Right lung (tissue), 5 donors: ENCODE measurements around the gene TTC23L. TPM values are rescaled to one million over a fixed set of nuclear protein-coding genes. Genes with fewer than 3 reads are reported as not detected.
"Not testable (repeated sequence)": the region's sequence is repeated elsewhere in the genome, so short reads cannot be mapped to it uniquely, and the experiment has no call there.

ENCODE experiments used
- DNase-seq, 2 donors: peaks; one replicate each; pipeline ENCODE4 v3.0.0-alpha.2; 2013
- polyA plus RNA-seq, 5 donors: library from polyadenylated mRNA; unstranded; fragments of 120-200 nt; gene quantifications; one replicate each; pipeline versions ENCODE4 v1.2.1 to v1.2.3, GENCODE V29; 2013; ENCODE audit warnings: inconsistent platforms in 1 of 5, low replicate concordance in 1 of 5; ENCODE audit not compliant: insufficient read length in 5 of 5, insufficient read depth in 1 of 5

Gene TTC23L
- polyA plus RNA-seq, 5 donors: 2.7 to 5.0 (median 4.2) TPM

DNA sequence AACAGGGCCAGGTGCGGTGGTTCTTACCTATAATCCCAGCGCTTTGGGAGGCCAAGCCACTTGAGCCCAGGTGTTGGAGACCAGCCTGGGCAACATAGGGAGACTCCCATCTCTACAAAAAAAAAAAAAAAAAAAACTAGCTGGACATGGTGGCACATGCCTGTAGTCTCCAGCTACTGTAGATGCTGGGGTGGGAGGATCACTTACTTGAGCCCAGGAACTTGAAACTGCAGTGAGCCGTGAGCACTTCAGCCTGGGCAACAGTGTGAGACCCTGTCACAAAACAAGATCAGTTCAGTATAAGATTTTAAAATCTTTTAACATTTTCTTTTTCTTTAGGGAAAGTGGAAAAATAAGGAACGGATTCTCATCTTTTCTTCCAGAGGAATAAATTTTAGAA lies 79.1 kb downstream of the TTC23L start:
- no peak for DNase-seq

DNA sequence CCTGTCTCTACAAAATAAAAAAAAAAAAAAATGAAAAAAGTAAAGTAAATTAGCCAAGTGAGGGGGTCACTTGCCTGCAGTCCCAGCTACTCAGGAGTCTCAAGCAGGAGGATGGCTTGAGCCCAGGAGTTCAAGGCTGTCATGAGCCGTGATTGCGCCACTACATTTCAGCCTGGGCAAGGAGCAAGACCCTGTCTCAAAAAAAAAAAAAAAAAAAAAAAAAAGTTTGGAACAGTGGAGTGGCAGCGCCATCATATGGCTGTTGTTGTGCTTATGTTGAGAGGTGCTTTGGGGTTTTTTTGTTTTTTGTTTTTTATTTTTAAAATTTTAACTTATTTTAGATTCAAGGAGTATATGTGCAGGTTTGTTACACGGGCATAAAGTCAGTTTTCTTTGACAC lies 80.1 kb downstream of the TTC23L start:
- no peak for DNase-seq

DNA sequence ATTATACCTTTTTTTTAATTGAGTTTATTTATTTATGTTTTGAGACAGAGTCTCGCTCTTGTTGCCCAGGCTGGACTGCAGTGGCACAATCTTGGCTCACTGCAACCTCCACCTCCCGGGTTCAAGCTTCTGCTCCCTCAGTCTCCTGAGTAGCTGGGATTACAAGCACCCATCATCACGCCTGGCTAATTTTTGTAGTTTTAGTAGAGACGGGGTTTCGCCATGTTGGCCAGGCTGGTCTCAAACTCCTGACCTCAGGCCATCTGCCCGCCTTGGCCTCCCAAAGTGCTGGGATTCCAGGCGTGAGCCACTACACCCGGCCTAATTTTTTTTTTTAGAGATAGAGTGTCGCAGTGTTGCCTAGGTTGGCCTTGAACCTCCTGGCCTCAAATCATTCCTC lies 84.3 kb downstream of the TTC23L start:
- not testable (repeated sequence) for DNase-seq

DNA sequence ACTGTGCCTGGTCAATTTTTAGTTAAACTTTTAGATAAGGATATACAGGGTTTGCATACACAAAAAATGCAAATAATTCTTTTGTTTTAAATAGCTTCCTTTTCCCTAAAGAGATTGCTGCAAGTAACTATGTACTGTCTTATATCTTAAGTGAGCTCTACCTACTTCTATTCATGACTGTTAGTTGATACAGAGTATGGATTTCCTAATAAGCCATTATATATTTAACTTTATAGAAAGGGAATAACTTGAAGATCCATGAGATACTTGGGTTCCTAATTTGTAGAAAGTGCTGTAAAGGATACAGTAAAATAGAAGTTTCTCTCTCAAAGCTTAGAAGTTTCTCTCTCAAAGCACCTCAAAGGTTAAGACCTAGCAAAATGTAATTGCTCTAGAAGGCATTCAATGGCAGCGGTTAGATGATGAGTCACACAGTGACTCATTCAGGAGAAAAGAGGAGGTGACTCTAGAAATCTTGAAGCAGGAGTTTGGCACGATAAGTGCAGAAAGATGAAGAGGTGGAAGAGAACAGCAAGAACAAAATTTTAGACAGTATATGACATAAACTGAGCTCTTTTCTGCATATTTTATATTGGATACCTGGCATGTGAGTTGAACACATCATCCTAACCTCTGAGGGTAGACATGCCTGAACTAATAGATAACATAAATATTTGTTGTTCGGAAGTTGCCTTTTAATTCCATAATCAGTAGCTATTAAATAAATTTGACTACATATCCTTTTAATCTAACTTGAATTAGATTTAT lies 84.9 kb downstream of the TTC23L start:
- no peak for DNase-seq

DNA sequence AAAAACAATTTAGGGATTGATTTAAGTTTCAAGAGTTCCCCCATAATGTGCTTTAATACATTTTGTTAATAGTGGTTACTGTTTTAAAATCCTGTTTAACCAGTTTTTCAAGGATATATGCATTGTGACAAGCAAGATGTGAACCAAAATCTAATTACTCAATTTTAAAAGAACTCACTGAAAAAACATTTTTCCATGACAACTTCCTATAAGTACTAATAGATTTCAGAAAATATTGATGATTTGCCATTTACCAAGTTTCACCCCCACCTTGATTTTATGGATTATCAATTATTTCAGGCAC lies 85.5 kb downstream of the TTC23L start:
- no peak for DNase-seq

DNA sequence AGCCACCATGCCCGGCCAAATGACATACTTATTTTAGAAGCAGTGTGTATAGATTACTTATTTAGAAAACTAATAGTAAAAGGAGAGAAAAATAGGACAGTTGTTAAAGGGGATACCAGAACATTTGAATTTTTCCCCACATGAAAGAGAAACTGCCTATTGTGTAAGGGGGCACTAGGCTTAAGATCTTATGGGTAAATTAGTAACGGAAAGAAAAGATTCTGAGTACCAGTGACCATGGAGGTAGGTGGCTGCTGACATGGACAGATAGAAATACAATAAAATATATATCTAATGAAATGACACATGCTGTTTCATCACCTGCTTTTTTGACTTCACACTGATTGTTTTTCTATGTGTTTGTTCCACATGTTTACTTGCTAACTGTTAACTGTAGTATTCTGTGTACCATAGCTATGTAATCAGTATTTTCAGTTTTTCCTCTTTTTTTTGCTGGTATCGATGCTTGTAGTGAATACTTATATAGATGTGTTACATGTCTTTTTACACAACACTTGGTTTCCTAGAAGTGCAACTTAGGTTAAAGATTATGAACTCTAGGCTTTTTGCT lies 87.4 kb downstream of the TTC23L start:
- no peak for DNase-seq

DNA sequence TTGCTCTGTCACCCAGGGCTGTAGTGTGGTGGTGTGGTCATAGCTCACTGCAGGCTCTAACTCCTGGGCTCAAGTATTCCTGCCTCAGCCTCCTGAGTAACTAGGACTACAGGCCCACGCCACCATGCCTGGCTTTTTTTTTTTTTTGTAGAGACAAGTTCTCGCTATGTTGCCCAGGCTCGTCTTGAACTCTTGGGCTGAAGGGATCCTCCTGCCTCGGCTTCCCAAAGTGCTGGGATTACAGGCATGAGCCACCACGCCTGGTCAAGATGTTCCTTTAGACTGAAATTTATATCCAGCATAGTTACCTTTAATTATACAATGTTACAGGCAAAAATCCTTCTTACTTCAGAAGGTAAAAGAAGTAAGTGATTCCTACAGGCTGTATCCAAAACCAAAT lies 88.8 kb downstream of the TTC23L start:
- DNase-seq: no peak

DNA sequence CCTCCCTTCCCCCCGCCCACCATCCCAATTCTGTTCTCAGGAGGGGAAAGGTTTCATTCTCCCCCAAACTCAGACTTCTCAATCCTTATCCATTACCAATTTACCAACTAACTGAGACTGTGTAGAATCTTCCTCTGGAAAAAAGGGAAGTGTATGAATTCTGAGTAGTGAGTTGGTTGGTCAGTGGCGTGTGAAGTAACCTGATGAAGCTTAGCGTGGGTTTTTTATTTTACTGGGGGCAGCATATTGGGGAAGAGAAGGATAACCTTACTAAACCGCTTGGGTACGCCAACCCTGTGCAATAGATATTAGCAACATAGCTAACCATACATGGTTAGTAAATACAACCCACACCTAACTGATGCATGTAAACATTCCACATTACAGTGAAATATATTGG lies 89.3 kb downstream of the TTC23L start:
- no peak for DNase-seq

DNA sequence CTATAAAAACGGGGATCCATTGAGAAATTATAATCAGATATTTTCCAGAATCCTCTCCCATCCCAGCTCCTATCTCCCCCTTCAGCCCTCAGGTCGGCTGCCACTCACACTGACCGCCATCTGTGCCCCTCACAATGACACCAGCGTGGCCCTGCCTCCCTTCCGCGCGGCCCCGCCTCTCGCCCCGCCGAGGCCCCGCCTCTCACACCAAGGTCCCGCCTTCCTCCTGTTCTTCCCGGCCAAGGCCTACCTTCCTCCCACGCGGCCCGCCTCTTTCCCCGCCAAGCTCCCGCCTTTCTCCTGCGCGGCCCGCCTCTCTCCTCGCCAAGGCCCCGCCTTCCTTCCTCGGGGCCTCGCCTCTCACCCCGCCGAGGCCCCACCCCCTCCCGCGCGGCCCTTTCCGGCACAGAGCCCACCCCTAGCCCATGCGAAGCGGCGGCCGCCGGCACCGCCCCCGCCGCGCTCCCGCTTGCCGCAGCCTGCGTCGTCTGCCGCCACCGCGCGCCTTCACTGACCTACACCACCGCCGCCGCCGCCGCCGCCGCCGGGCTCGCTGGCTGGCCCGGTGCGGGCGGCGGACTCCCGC lies 90.3 kb downstream of the TTC23L start, which contains the start of gene DNAJC21:
Gene DNAJC21, plus strand, starts transcription at position 426 of the 586 bp plus-strand sequence. CDS start 261 bp downstream, outside the sequence.
- DNase-seq: peak; percentile 97 to 98

DNA sequence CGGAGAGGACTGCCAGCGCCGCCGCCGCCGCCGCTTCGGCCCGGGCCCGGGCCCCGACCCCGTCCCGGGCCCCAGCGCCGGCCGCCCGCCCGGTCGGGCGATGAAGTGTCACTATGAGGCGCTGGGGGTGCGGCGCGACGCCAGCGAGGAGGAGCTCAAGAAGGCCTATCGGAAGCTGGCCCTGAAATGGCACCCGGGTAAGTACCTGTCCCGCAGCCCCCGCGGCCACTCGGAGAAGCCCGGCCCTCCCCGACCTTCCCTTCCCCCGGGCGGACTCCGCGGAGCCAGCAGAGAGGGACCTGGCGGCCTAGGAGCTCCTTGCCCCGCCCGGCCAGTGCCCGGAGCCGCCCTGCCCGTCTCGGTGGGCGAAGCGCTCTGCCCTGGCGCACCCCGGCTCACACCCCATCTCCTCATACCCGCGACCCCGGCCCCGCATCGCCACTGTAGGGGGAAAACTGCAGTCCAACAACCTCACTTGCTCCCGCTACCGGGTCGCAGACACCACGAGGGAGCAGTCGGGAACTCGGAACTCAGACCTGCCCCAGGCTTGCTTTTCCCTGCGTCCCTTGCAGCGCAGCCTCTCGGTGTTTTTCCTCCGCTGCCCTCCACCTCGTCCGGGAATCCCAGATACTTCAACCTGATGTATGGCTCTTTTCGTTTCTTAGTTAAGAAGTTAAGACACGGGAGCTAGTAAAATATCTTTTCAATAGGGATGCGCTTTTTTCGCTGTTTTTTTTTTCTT lies 90.9 kb downstream of the TTC23L start:
- peak; percentile 81 to 87 for DNase-seq

DNA sequence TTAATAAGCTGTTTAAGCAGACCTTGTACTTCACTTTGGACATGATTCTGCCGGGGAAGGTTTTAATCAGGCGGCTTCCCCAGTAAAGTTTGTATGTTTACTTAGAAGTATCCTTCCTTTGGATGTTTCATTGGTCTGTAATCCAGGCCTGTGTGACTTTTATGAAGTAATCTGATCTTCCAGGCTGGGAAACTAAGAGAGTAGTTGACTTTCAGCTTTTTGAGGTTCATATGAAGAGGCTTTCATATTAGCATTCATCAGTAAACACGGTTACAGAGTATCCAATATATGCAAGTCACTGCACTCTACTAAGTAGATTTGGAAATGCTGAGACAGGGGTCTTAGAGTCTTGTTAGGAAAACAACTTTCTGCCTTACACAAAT lies 91.5 kb downstream of the TTC23L start:
- peak in 1 of 2 donors; percentile 9 for DNase-seq

DNA sequence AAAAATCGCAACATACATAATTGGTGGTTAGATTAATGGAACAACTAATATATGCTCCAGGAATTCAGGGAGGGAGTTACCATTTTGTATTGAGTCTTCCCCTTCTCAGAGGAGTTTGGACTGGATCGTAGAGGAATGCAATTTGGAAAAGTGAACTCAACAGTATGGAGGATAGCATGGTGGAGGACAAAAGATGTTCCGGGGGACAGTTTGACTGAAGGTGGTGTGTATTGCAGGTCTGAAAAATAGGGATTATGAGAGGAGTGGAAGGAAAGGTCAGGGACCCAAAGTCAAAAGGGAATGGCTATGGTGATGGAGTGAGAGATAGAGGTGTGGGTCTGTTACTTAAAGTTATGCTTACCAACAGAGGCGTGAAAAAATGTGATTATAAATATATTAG lies 91.9 kb downstream of the TTC23L start:
- no peak for DNase-seq

DNA sequence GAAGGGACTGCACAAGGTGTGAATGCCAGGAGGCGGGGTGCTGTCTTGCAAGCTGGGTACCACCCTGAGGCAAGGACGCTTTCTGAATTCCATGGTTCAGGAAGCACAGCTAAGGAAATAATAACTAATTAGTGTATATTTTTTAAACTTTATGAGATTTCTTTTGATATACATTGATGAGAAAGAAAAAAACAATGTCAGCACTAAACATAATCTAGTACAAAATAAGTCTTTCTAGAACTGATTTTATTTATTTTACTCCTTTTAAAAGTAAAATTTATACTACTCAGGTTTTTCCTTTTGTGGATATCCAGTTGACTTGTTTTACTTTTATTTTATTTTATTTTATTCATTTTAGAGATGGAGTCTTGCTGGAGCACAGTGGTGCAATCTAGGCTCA lies 94.0 kb downstream of the TTC23L start:
- no peak for DNase-seq

DNA sequence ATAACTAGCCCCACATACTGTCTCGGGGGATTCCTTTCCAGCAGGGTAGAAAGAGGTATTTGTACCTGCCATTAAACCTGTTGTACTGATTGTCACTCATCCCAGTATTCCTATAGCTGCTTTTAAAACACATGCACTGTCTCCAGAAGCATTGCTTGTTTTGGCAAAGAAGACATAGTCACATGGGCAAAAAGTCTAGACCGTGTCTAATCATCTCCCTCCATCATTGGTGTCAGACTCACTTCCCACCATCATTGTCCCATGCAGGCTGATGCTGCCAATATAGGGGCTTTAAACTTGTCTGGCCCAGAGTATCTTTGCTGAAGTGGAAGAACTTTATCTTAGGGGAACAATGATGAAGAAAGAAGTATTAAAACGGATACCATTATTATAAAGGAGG lies 103.0 kb downstream of the TTC23L start:
- no peak for DNase-seq

DNA sequence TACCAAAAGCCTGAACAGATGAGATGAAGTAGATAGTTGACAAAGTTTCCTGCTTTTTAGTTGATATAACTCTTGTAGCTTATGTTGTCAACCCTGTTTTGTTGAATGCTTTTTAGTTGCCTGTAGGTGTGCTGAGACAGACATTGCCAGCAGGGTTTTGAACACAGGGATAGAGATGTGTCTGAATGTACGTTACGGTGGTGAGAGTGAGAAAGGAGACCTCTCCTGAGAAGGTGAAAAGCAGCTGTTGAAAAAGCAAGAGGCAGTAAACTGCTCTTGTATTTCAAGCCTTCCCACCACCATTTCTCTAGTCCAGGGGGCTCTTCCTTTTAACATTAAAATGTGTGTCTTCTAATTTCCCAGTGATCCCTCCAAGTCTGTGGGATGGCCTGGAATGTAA lies 105.1 kb downstream of the TTC23L start:
- no peak for DNase-seq

DNA sequence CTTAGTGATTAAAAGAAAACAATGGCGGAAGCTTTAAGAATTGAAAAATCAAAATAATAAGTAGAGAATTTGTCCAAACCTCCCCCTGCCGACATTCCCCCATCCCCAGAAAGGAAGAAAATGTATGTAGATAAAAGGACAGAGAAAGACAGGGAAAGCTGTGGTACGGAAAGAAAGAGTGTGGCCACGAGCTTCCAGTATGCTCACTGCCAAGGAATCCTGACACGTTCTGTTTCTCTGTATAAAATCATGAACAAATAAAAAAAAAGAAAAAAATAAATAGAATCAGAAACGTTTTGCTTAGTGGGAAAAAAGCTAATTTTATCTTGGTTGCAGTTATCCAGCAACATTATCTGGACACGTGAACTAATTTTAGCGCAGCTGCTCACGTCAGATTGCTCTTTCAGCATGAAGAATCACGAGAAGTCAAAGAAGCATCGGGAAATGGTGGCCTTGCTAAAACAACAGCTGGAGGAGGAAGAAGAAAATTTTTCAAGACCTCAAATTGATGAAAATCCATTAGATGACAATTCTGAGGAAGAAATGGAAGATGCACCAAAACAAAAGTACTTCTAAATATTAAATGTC lies 105.6 kb downstream of the TTC23L start:
- no peak for DNase-seq

Other genes starting within 250 kb of the TTC23L start
- gene RAI14, start 182.8 kb upstream of the TTC23L start, polyA plus RNA-seq: 10 to 100 TPM; 38.4 to 62.8 (median 53.9) TPM
- 10 to 100 TPM; 29.6 to 45.7 (median 39.4) TPM for gene RAD1, start 76.3 kb downstream of the TTC23L start, polyA plus RNA-seq
- 10 to 100 TPM; 44.9 to 55.6 (median 51.0) TPM for gene BRIX1, start 76.5 kb downstream of the TTC23L start, polyA plus RNA-seq
- 10 to 100 TPM; 49.8 to 71.5 (median 63.2) TPM for gene DNAJC21, start 90.4 kb downstream of the TTC23L start, polyA plus RNA-seq
- under 1 TPM in 2 of 5 donors, not detected in 3; 0.18 to 0.33 TPM for gene AGXT2, start 208.8 kb downstream of the TTC23L start, polyA plus RNA-seq